Endothelial cell (in vitro differentiated cells): Measurements from ENCODE around the gene KCNAB1. TPM values are rescaled to one million over a fixed set of nuclear protein-coding genes. Genes with fewer than 3 reads are reported as not detected.

Source experiments
- DNase-seq: peaks from one replicate; pipeline ENCODE4 v3.0.0; 2021; ENCODE audit warnings: low spot score
- H3K27ac Mint-ChIP-seq: one replicate; pipeline ENCODE4 v1.8.0; 2021; ENCODE audit warnings: mixed read lengths, inconsistent platforms; ENCODE audit not compliant: unreplicated experiment
- H3K27me3 Mint-ChIP-seq: one replicate; pipeline ENCODE4 v1.8.0; 2021; ENCODE audit warnings: mild to moderate bottlenecking, moderate library complexity, mixed read lengths, inconsistent platforms; ENCODE audit not compliant: unreplicated experiment
- H3K36me3 Mint-ChIP-seq: one replicate; pipeline ENCODE4 v1.8.0; 2021; ENCODE audit warnings: mild to moderate bottlenecking, low read depth, mixed read lengths, inconsistent platforms; ENCODE audit not compliant: unreplicated experiment
- H3K4me1 Mint-ChIP-seq: one replicate; pipeline ENCODE4 v1.8.0; 2021; ENCODE audit warnings: mild to moderate bottlenecking, mixed read lengths, inconsistent platforms; ENCODE audit not compliant: unreplicated experiment
- H3K4me3 Mint-ChIP-seq: one replicate; pipeline ENCODE4 v1.8.0; 2021; ENCODE audit warnings: mild to moderate bottlenecking, mixed read lengths, inconsistent platforms; ENCODE audit not compliant: unreplicated experiment
- H3K9me3 Mint-ChIP-seq: one replicate; pipeline ENCODE4 v1.8.0; 2021; ENCODE audit warnings: mixed read lengths, inconsistent platforms; ENCODE audit not compliant: unreplicated experiment
- CTCF ChIP-seq: fragments of 200-600 bp; sonication (generic); IDR thresholded peaks from one replicate; pipeline ENCODE4 v1.5.0; 2021; ENCODE audit warnings: antibody characterized with exemption; ENCODE audit not compliant: unreplicated experiment
- total RNA-seq: library from RNA; stranded (reverse); fragmentation: NEBNext Ultra II Directional; extraction: Animal tissue kit (Norgen Biotek cat#: 25700); gene quantifications from one replicate; pipeline ENCODE4 v1.2.1, GENCODE V29; 2021; ENCODE audit not compliant: unreplicated experiment

Gene KCNAB1
- total RNA-seq, 1 donor from 2014 or later, result not detected

- Mint-ChIP-seq H3K36me3 (no peaks in the 10 kb centered on the region), H3K27me3 (no peaks in the 10 kb centered on the region)
Observed at GRCh38 chr3:156201411-156202405, 81.3 kb downstream of the KCNAB1 start.

GRCh38 chr3:156206157-156206556 lies 85.8 kb downstream of the KCNAB1 start:
- Mint-ChIP-seq H3K36me3 (no peaks in the 10 kb centered on the region), H3K4me1 (no peaks in the 10 kb centered on the region), H3K27ac (no peak overlapping the region), H3K27me3 (no peaks in the 10 kb centered on the region), H3K9me3 (no peaks in the 10 kb centered on the region), H3K4me3 (no peak overlapping the region)
- no peak for DNase-seq
- no peak for TF ChIP-seq CTCF

More at GRCh38 chr3:156201411-156202405, 81.3 kb downstream of the KCNAB1 start:
- H3K4me3 Mint-ChIP-seq, result no peak overlapping the region
- no peaks in the 10 kb centered on the region for H3K4me1 Mint-ChIP-seq
- H3K9me3 Mint-ChIP-seq, result no peaks in the 10 kb centered on the region
- no peak for TF ChIP-seq CTCF
- no peak overlapping the region for H3K27ac Mint-ChIP-seq
- DNase-seq, result no peak

GRCh38 chr3:156207802-156208685 lies 87.7 kb downstream of the KCNAB1 start:
- Mint-ChIP-seq H3K27ac (no peak overlapping the region), H3K4me3 (no peak overlapping the region), H3K27me3 (no peaks in the 10 kb centered on the region), H3K4me1 (peaks cover 7% of the 10 kb centered on the region), H3K36me3 (no peaks in the 10 kb centered on the region), H3K9me3 (no peaks in the 10 kb centered on the region)
- no peak for TF ChIP-seq CTCF
- no peak for DNase-seq

GRCh38 chr3:156209631-156210335 lies 89.4 kb downstream of the KCNAB1 start:
- H3K9me3 Mint-ChIP-seq, result no peaks in the 10 kb centered on the region
- no peak for TF ChIP-seq CTCF
- H3K36me3 Mint-ChIP-seq, result no peaks in the 10 kb centered on the region
- no peak for DNase-seq
- H3K4me1 Mint-ChIP-seq, result peaks cover 7% of the 10 kb centered on the region
- no peaks in the 10 kb centered on the region for H3K27me3 Mint-ChIP-seq
- no peak overlapping the region for H3K4me3 Mint-ChIP-seq
- no peak overlapping the region for H3K27ac Mint-ChIP-seq
